Activated CD4-positive, alpha-beta T cell treated with anti-CD3 and anti-CD28 coated beads for 36 hours (primary cell): ENCODE results near the gene MRPL55. TPM values are rescaled to one million over a fixed set of nuclear protein-coding genes. Genes with fewer than 3 reads are reported as not detected.

ENCODE experiments used
- ATAC-seq: fragments of 200-7000 bp; cut with Tn5 transposase; one replicate; pipeline ENCODE4 v1.10.0; 2021; ENCODE audit warnings: mild to moderate bottlenecking, moderate library complexity
- CTCF ChIA-PET: fragments of 350-600 bp; sonication (Branson Sonifier 250); formaldehyde crosslinking; loops from one replicate; lab custom pipeline; 2021; ENCODE audit warnings: antibody characterized with exemption; lab: Charles Lee
- POLR2A ChIA-PET: fragments of 350-600 bp; sonication (Branson Sonifier 250); formaldehyde crosslinking; loops from one replicate; lab custom pipeline; 2021; ENCODE audit warnings: antibody characterized with exemption, inconsistent platforms; lab: Charles Lee
- DNase-seq: peaks from one replicate; pipeline ENCODE4 v3.0.0-alpha.2; 2020
- H3K27ac Mint-ChIP-seq: one replicate; pipeline ENCODE4 v1.8.0; 2021; ENCODE audit warnings: mixed read lengths
- H3K27me3 Mint-ChIP-seq: one replicate; pipeline ENCODE4 v1.8.0; 2021; ENCODE audit warnings: mixed read lengths
- H3K36me3 Mint-ChIP-seq: one replicate; pipeline ENCODE4 v1.8.0; 2021; ENCODE audit warnings: low read depth, mixed read lengths
- H3K4me1 Mint-ChIP-seq: one replicate; pipeline ENCODE4 v1.8.0; 2021; ENCODE audit warnings: mixed read lengths
- H3K4me3 Mint-ChIP-seq: one replicate; pipeline ENCODE4 v1.8.0; 2021; ENCODE audit warnings: mild to moderate bottlenecking, moderate library complexity, mixed read lengths
- H3K9me3 Mint-ChIP-seq: one replicate; pipeline ENCODE4 v1.8.0; 2021; ENCODE audit warnings: low read depth, mixed read lengths
- intact Hi-C, 2 experiments: fragments of 100-400 bp; cut with DNase I in 1 of 2; cut with micrococcal nuclease in 1 of 2; formaldehyde crosslinking; loops; one replicate each; pipeline versions ENCODE4 v1.14.2 to v1.15.1; 2022 to 2024; cut with DNase I, micrococcal nuclease
- total RNA-seq, 2 experiments: library from RNA; stranded (reverse); gene quantifications; one replicate each; pipeline ENCODE4 v1.2.3, GENCODE V29; 2021

Gene MRPL55
- total RNA-seq, 2 experiments from 2014 or later, result 51.0 to 57.7 TPM

- no peak for ATAC-seq
- peaks cover 10% of the 10 kb centered on the region for H3K9me3 Mint-ChIP-seq
- ChIA-PET CTCF (no interaction called here), POLR2A (interaction anchor here (0.9 kb wide), 1 partner anchor 9 kb away, joined by 5 read pairs; no protein-coding TSS in a partner anchor)
- intact Hi-C loops, result no loop called here
- no peak for DNase-seq
- peaks cover 79% of the 10 kb centered on the region for H3K36me3 Mint-ChIP-seq
- H3K27me3 Mint-ChIP-seq, result no peaks in the 10 kb centered on the region
- peaks cover 79% of the 10 kb centered on the region for H3K4me1 Mint-ChIP-seq
- H3K4me3 Mint-ChIP-seq, result no peak overlapping the region
- peak overlapping the region; percentile 75 for H3K27ac Mint-ChIP-seq
Measured at GRCh38 chr1:228091084-228091483, 18.0 kb downstream of the MRPL55 start.

DNA sequence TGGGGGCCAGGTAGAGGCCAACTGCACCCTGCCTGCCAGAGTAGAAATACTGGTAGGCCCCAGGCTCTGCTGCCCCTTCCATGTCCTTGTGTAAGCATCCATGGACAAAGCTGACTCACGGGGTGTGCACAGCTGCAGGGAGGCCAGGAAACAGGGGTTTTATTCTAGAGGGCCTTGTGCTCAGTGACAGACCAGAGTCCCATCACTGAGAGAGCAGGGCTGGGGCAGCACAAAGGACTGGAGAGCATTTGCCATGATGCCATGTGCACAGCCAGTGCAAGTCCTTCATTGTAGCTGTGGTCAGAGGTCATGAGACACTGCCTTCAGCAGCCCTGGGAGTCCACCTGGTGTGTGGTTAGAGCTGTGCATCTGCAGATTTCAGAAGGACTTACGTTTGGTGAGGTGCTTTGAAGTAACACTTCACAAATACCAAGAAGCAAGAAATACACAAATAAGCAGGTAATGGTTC lies 18.5 kb downstream of the MRPL55 start:
- Mint-ChIP-seq H3K27ac (peak overlapping the region; percentile 75), H3K4me1 (peaks cover 80% of the 10 kb centered on the region), H3K27me3 (no peaks in the 10 kb centered on the region), H3K4me3 (no peak overlapping the region), H3K9me3 (peaks cover 10% of the 10 kb centered on the region), H3K36me3 (peaks cover 77% of the 10 kb centered on the region)
- intact Hi-C loops, result no loop called here
- POLR2A ChIA-PET, result interaction anchor here (0.9 kb wide), 1 partner anchor 9 kb away, joined by 5 read pairs; no protein-coding TSS in a partner anchor
- CTCF ChIA-PET, result no interaction called here
- ATAC-seq, result no peak
- DNase-seq, result peak; percentile 6

- no peak for ATAC-seq
- peaks cover 78% of the 10 kb centered on the region for H3K36me3 Mint-ChIP-seq
- peak; percentile 3 for DNase-seq
- H3K4me1 Mint-ChIP-seq, result peaks cover 83% of the 10 kb centered on the region
- peaks cover 6% of the 10 kb centered on the region for H3K9me3 Mint-ChIP-seq
- H3K27me3 Mint-ChIP-seq, result no peaks in the 10 kb centered on the region
- ChIA-PET POLR2A (interaction anchor here (1.1 to 1.2 kb wide), 2 partner anchors 8 to 10 kb away, joined by 3 to 5 read pairs; no protein-coding TSS in a partner anchor), CTCF (no interaction called here)
- H3K27ac Mint-ChIP-seq, result peak overlapping the region; percentile 79
- H3K4me3 Mint-ChIP-seq, result no peak overlapping the region
- intact Hi-C loops, result no loop called here
Measured at GRCh38 chr1:228089519-228090380, 19.3 kb downstream of the MRPL55 start.

GRCh38 chr1:228088586-228089498 lies 20.3 kb downstream of the MRPL55 start:
- H3K27me3 Mint-ChIP-seq, result no peaks in the 10 kb centered on the region
- no peaks in the 10 kb centered on the region for H3K9me3 Mint-ChIP-seq
- POLR2A ChIA-PET, result interaction anchor here (1.1 to 1.2 kb wide), 2 partner anchors 9 to 11 kb away, joined by 3 to 5 read pairs; no protein-coding TSS in a partner anchor
- ATAC-seq, result no peak
- intact Hi-C loops, result no loop called here
- no peak overlapping the region for H3K4me3 Mint-ChIP-seq
- peaks cover 88% of the 10 kb centered on the region for H3K4me1 Mint-ChIP-seq
- CTCF ChIA-PET, result no interaction called here
- peak overlapping the region; percentile 79 for H3K27ac Mint-ChIP-seq
- peak; percentile 10 for DNase-seq
- peaks cover 78% of the 10 kb centered on the region for H3K36me3 Mint-ChIP-seq

GRCh38 chr1:228087771-228088251 lies 21.3 kb downstream of the MRPL55 start:
- Mint-ChIP-seq H3K36me3 (peaks cover 79% of the 10 kb centered on the region), H3K4me3 (peak overlapping the region; percentile 44), H3K4me1 (peaks cover 87% of the 10 kb centered on the region), H3K27me3 (no peaks in the 10 kb centered on the region), H3K27ac (peak overlapping the region; percentile 79), H3K9me3 (no peaks in the 10 kb centered on the region)
- peak; percentile 28 for ATAC-seq
- intact Hi-C loops, result no loop called here
- CTCF ChIA-PET, result no interaction called here
- POLR2A ChIA-PET, result interaction anchor here (1.0 to 1.3 kb wide), 2 partner anchors 10 to 13 kb away, joined by 3 read pairs; no protein-coding TSS in a partner anchor
- DNase-seq, result peak; percentile 45

DNA sequence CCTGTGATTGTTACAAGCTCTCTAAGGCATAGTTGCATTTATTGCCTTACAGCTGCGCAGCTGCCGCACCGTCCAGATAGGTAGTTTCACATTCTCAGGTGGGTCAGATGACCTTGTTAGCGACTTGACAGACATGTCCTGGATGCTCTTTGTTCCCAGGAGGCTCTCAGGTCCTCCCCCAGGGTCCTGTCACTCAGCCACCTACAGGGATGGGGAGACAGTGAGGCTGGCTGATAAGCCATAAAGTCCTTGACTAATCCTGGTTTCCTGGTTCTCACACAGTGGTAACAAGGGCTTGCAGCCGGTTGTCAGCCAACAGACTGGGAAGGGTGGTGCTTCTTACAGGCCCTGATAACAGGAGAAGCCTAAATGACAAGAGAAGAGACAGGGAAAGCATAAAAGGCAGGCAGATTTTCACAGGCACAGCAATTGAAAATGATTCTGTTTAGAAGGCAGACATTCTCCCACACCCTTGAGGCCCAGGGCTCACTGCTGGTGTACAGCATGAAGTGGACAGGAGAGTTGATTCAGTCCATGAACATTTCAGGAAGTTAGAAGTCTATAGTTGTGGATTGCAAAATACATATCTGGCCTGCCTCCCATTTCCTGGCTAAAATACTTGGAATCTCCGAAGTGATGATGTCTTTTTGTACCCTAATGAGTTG lies 23.7 kb downstream of the MRPL55 start:
- H3K27me3 Mint-ChIP-seq, result no peaks in the 10 kb centered on the region
- no peak for ATAC-seq
- CTCF ChIA-PET, result no interaction called here
- peaks cover 65% of the 10 kb centered on the region for H3K4me1 Mint-ChIP-seq
- POLR2A ChIA-PET, result interaction anchor here (1.8 kb wide), 1 partner anchor 17 kb away, joined by 5 read pairs; no protein-coding TSS in a partner anchor
- H3K36me3 Mint-ChIP-seq, result peaks cover 61% of the 10 kb centered on the region
- DNase-seq, result no peak
- H3K9me3 Mint-ChIP-seq, result no peaks in the 10 kb centered on the region
- intact Hi-C loops, result no loop called here
- H3K27ac Mint-ChIP-seq, result peak overlapping the region; percentile 93
- peak overlapping the region; percentile 92 for H3K4me3 Mint-ChIP-seq

DNA sequence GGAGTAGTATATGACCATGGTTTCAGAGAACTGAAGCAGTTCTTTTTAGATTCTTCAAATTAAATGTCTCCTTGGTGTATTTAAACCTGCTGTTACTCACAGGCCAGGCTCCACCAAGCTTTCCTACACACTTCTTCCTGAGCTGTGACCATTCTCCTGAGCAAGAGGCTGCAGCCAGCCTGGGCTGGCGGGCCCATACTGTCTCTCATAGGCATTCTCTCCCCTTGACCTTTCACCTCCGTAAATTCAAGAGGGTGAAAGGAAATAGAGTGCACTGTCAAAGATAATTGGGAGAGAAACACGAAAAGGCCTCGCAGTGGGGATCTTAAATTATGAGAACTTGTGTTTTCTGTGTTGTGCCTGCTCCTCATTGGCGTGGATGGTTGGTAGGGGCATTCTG lies 24.3 kb downstream of the MRPL55 start:
- no peaks in the 10 kb centered on the region for H3K9me3 Mint-ChIP-seq
- peak overlapping the region; percentile 93 for H3K27ac Mint-ChIP-seq
- peaks cover 63% of the 10 kb centered on the region for H3K4me1 Mint-ChIP-seq
- DNase-seq, result no peak
- ChIA-PET POLR2A (interaction anchor here (1.8 kb wide), 1 partner anchor 17 kb away, joined by 5 read pairs; no protein-coding TSS in a partner anchor), CTCF (interaction anchor here (1.1 kb wide), 1 partner anchor 46 kb away, joined by 7 read pairs; no protein-coding TSS in a partner anchor)
- ATAC-seq, result no peak
- H3K27me3 Mint-ChIP-seq, result no peaks in the 10 kb centered on the region
- peaks cover 58% of the 10 kb centered on the region for H3K36me3 Mint-ChIP-seq
- peak overlapping the region; percentile 92 for H3K4me3 Mint-ChIP-seq
- intact Hi-C loops, result loop anchor here in 1 of 2 experiments (5.0 kb wide), 1 partner anchor 87 kb away; no protein-coding TSS in a partner anchor

GRCh38 chr1:228084325-228084724 lies 24.8 kb downstream of the MRPL55 start:
- CTCF ChIA-PET, result interaction anchor here (1.1 kb wide), 1 partner anchor 47 kb away, joined by 7 read pairs; no protein-coding TSS in a partner anchor
- intact Hi-C loops, result loop anchor here in 1 of 2 experiments (5.0 kb wide), 1 partner anchor 87 kb away; no protein-coding TSS in a partner anchor
- peaks cover 56% of the 10 kb centered on the region for H3K36me3 Mint-ChIP-seq

DNA sequence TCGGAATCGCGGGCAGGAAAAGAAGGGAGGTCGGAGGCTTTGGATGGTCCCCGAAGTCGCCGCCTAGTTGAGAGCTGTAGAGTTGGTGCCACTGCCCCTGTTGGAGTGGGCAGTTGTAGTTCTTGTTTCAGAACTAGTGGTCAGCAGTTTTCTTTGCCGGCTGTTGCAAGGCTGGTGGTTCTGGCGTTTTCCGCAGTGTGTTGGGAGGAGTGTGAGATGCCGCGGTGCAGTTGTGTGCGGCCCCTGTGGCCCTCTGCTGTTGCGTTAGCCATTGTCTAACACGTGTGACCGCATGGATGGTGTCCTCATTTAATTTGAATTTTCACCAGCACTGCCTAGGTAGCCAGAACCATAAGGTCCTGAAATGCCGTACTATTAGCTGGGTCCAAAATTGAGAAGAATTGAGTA lies 25.2 kb downstream of the MRPL55 start:
- intact Hi-C loops, result loop anchor here (2.0 to 5.0 kb wide), 5 partner anchors 81 to 521 kb away; partner anchors contain the start of genes IBA57 (in 1 of the 2) and ZNF678 (in 1 of the 2)
- Mint-ChIP-seq H3K27me3 (no peaks in the 10 kb centered on the region), H3K4me1 (peaks cover 55% of the 10 kb centered on the region), H3K9me3 (no peaks in the 10 kb centered on the region), H3K36me3 (peaks cover 52% of the 10 kb centered on the region), H3K4me3 (peak overlapping the region; percentile 92), H3K27ac (peak overlapping the region; percentile 93)
- ChIA-PET CTCF (interaction anchor here (1.1 kb wide), 1 partner anchor 47 kb away, joined by 7 read pairs; no protein-coding TSS in a partner anchor), POLR2A (interaction anchor here (1.8 kb wide), 1 partner anchor 18 kb away, joined by 5 read pairs; no protein-coding TSS in a partner anchor)
- DNase-seq (no peak), ATAC-seq (no peak)

More at GRCh38 chr1:228084325-228084724, 24.8 kb downstream of the MRPL55 start:
- ATAC-seq (peak; percentile 24), DNase-seq (no peak)
- Mint-ChIP-seq H3K4me3 (peak overlapping the region; percentile 92), H3K27ac (peak overlapping the region; percentile 93), H3K4me1 (peaks cover 59% of the 10 kb centered on the region), H3K9me3 (no peaks in the 10 kb centered on the region), H3K27me3 (no peaks in the 10 kb centered on the region)
- POLR2A ChIA-PET, result interaction anchor here (1.8 kb wide), 1 partner anchor 18 kb away, joined by 5 read pairs; no protein-coding TSS in a partner anchor
